Ascending aorta (tissue), 2 donors: ENCODE results near the gene ZC3H18. TPM values are rescaled to one million over a fixed set of nuclear protein-coding genes. Genes with fewer than 3 reads are reported as not detected.
A peak's percentile ranks its signal among the peaks of the same experiment; 100 is the strongest.

Experiments
- DNase-seq, 2 donors: peaks; one replicate each; pipeline ENCODE4 v3.0.0-alpha.2; 2019; ENCODE audit warnings: low spot score in 2 of 2
- H3K27ac ChIP-seq, 2 donors: fragments of 200-600 bp; sonication (generic); one replicate each; pipeline ENCODE4 v1.5.1; 2016 to 2017; ENCODE audit warnings: mild to moderate bottlenecking in 1 of 2
- H3K27me3 ChIP-seq: fragments of 200-600 bp; sonication (generic); one replicate; pipeline ENCODE4 v1.5.1; 2017
- H3K36me3 ChIP-seq, 2 donors: fragments of 200-600 bp; sonication (generic); one replicate each; pipeline ENCODE4 v1.5.1; 2016
- H3K4me1 ChIP-seq, 2 donors: fragments of 200-600 bp; sonication (generic); one replicate each; pipeline ENCODE4 v1.5.1; 2016 to 2017; ENCODE audit warnings: mild to moderate bottlenecking in 1 of 2
- H3K4me3 ChIP-seq, 2 donors: fragments of 200-600 bp; sonication (generic); one replicate each; pipeline ENCODE4 v1.5.1; 2016 to 2017; ENCODE audit warnings: mild to moderate bottlenecking in 1 of 2
- H3K9me3 ChIP-seq, 2 donors: fragments of 200-600 bp; sonication (generic); one replicate each; pipeline ENCODE4 v1.5.1; 2016
- intact Hi-C: fragments of 100-400 bp; cut with DNase I; formaldehyde crosslinking; loops from one replicate; pipeline ENCODE4 v1.15.1; 2023
- total RNA-seq: library from RNA; depleted of rRNA; stranded (reverse); fragments of >200 nt; gene quantifications from one replicate; pipeline ENCODE4 v1.1.0, GENCODE V29; 2016
- TF ChIP-seq, protein P1 (sequence below), 3 experiments: fragments of 200-600 bp in 2 of 3; fragments of 450-650 bp in 1 of 3; sonication (generic) in 2 of 3; IDR thresholded peaks; one replicate each; pipeline ENCODE4 v1.5.1; 2016 to 2019; ENCODE audit warnings: antibody characterized with exemption in 3 of 3, mild to moderate bottlenecking in 1 of 3, moderate library complexity in 1 of 3

The ZC3H18 gene
- total RNA-seq, 1 donor from 2014 or later: 36.3 TPM

DNA sequence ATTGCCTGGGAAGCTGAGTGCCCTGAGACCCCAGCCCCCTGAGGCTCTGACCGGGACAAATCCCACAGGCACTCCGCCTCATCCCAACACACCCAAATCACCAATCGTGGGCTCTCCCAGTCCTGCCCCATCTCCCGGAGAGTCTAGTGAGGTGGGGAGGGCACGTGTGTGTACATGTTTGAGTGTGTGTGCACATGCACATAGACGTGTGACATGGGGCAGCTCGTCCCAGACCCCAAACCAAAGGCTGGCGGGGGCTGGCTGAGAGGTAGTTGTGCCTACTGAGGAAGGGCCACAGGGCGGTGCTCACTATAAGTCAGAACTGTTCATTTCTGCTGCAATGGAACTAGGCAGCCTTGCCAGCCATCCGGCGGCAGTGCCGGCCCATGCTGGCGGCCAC lies 107.5 kb downstream of the ZC3H18 start:
- no peaks in the 10 kb centered on the region for H3K36me3 ChIP-seq
- intact Hi-C loops: no loop called here
- TF ChIP-seq, protein P1, sequence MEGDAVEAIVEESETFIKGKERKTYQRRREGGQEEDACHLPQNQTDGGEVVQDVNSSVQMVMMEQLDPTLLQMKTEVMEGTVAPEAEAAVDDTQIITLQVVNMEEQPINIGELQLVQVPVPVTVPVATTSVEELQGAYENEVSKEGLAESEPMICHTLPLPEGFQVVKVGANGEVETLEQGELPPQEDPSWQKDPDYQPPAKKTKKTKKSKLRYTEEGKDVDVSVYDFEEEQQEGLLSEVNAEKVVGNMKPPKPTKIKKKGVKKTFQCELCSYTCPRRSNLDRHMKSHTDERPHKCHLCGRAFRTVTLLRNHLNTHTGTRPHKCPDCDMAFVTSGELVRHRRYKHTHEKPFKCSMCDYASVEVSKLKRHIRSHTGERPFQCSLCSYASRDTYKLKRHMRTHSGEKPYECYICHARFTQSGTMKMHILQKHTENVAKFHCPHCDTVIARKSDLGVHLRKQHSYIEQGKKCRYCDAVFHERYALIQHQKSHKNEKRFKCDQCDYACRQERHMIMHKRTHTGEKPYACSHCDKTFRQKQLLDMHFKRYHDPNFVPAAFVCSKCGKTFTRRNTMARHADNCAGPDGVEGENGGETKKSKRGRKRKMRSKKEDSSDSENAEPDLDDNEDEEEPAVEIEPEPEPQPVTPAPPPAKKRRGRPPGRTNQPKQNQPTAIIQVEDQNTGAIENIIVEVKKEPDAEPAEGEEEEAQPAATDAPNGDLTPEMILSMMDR (IDR thresholded peaks at IDR 0.05): no peak
- no peaks in the 10 kb centered on the region for H3K4me1 ChIP-seq
- H3K4me3 ChIP-seq: no peak overlapping the region
- H3K27ac ChIP-seq: no peak overlapping the region
- peaks cover 7% of the 10 kb centered on the region for H3K27me3 ChIP-seq
- H3K9me3 ChIP-seq: no peaks in the 10 kb centered on the region
- DNase-seq: no peak

DNA sequence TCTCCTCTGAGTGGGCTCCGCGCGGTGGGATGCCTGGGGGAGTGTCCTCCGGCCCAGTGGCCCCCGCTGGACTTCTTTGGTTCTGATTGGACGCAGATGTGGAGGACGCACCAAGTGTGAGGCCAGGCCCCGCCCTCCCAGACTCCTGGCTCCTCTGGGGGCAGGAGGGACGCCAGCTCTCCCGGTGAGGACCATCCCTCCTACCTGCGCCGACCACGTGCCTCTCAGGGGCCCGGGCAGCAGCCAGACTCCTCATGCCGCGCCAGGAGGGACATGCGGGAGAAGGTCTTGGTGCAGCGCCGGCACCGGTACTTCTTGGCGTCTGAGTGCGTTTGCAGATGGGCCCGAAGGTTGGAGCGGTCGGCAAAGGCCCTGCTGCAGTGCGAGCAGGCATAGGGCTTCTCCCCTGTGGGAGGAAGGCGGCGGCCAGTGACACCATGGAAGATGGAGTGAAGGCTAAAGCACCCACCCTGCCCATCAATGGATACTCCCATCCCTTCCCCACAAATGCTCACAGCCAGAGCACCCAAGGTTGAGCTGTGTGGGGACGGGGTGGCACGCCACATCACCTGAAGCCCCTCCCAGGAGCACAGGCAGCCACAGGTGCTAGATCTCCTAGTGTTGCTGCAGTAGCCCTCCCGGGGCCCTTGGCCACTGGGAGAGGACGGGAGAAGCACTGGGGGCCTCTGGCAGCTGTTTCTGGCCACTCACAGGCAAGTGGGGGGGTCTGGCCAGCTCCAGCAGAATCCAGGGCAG lies 108.2 kb downstream of the ZC3H18 start:
- intact Hi-C loops: no loop called here
- no peak overlapping the region for H3K4me3 ChIP-seq
- TF ChIP-seq, protein P1 (IDR thresholded peaks at IDR 0.05): no peak
- no peak overlapping the region for H3K27ac ChIP-seq
- DNase-seq: no peak
- H3K4me1 ChIP-seq: no peaks in the 10 kb centered on the region
- no peaks in the 10 kb centered on the region for H3K9me3 ChIP-seq
- H3K36me3 ChIP-seq: no peaks in the 10 kb centered on the region
- peaks cover 7% of the 10 kb centered on the region for H3K27me3 ChIP-seq

DNA sequence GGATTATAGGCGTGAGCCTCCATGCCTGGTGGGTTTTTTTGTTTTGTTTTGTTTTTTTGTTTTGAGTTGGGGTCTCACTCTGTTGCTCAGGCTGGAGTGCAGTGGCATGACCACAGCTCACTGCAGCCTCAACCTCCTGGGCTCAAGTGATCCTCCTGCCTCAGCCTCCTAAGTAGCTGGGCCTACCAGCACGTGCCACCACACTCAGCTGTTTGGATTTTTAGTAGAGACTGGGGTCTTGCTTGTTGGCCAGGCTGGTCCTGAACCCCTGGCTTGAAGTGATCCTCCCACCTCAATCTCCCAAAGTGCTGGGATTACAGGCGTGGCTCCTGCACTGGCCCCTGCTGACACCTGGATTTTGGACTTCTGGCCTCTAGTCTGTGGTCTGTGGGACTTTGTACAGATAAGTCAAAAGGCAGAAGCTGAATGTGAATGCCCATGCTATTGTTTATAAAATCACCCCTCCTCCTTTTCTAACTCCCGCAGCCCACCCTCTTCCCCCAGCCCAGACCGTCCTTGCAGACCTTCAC lies 110.4 kb downstream of the ZC3H18 start:
- Histone ChIP-seq H3K4me3 (no peak overlapping the region), H3K36me3 (no peaks in the 10 kb centered on the region), H3K27me3 (peaks cover 13% of the 10 kb centered on the region), H3K4me1 (peaks cover 2 to 3% of the 10 kb centered on the region in 2 donors), H3K27ac (no peak overlapping the region), H3K9me3 (no peaks in the 10 kb centered on the region)
- TF ChIP-seq, protein P1 (IDR thresholded peaks at IDR 0.05): no peak
- intact Hi-C loops: no loop called here
- no peak for DNase-seq

DNA sequence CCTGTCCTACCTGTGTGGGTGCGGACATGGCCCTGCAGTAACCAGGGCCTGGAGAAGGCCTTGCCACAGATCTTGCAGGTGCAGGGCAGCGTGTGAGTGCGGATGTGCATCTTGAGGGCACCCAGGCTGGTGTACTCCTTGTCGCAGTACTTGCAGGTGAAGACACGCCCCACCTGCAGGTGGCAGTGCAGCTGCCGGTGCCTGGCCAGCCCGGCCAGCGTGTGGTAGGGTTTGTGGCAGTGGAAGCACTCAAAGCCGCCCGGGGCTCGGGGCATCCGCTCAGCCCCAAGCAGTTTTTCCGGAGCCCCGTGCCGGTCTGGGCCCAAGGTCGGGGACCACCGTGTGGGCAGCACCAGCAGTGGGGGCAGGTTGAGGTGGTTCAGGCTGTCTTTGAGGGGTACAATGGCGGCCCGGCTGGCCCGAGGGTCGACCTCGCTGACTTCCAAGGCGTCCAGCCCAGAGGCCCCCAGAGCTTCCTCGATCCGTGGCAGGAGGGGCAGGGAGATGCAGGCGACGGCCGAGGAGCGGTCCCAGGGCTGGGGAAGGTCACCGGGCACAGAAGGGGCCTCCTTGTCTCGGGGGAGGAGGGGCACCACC lies 111.0 kb downstream of the ZC3H18 start:
- H3K4me3 ChIP-seq: no peak overlapping the region
- peaks cover 18% of the 10 kb centered on the region for H3K27me3 ChIP-seq
- H3K4me1 ChIP-seq: peaks cover 7 to 8% of the 10 kb centered on the region in 2 donors
- no peak for DNase-seq
- H3K9me3 ChIP-seq: no peaks in the 10 kb centered on the region
- H3K36me3 ChIP-seq: no peaks in the 10 kb centered on the region
- H3K27ac ChIP-seq: no peak overlapping the region
- TF ChIP-seq, protein P1 (IDR thresholded peaks at IDR 0.05): peak in 1 of 3 experiments; percentile 11
- intact Hi-C loops: no loop called here

Other genes starting within 250 kb of the ZC3H18 start
- 3.0 TPM for gene ZNF469, start 187.4 kb upstream of the ZC3H18 start, total RNA-seq
- gene ZFPM1, start 117.1 kb upstream of the ZC3H18 start, total RNA-seq: 5.5 TPM
- not detected for gene IL17C, start 68.2 kb downstream of the ZC3H18 start, total RNA-seq
- gene CYBA, start 80.7 kb downstream of the ZC3H18 start, total RNA-seq: 361 TPM
- gene MVD, start 92.7 kb downstream of the ZC3H18 start, total RNA-seq: 72.9 TPM
- not detected for gene SNAI3, start 116.1 kb downstream of the ZC3H18 start, total RNA-seq
- 44.3 TPM for gene RNF166, start 136.0 kb downstream of the ZC3H18 start, total RNA-seq
- 4.2 TPM for gene CTU2, start 136.1 kb downstream of the ZC3H18 start, total RNA-seq
- 428 TPM for gene PIEZO1, start 214.8 kb downstream of the ZC3H18 start, total RNA-seq
- not detected for gene CDT1, start 233.4 kb downstream of the ZC3H18 start, total RNA-seq
- gene APRT, start 241.5 kb downstream of the ZC3H18 start, total RNA-seq: 305 TPM